Keratinocyte (primary cell): ENCODE results near the gene INTU. TPM values are rescaled to one million over a fixed set of nuclear protein-coding genes. Genes with fewer than 3 reads are reported as not detected.

Experiments used
- DNase-seq: peaks from one replicate; pipeline ENCODE4 v3.0.0-alpha.2; 2011; ENCODE audit warnings: low read depth, missing footprints, low spot score
- FAIRE-seq: peaks from 2 replicates; lab custom pipeline; 2011; peaks lifted over from hg19 to GRCh38; lab: Jason Lieb, UNC
- H2AFZ ChIP-seq: 2 replicates; pipeline ENCODE4 v1.6.0; 2012; ENCODE audit warnings: low read length, control low read depth, inconsistent platforms; ENCODE audit not compliant: control insufficient read depth
- H3K27ac ChIP-seq: 2 replicates; pipeline ENCODE4 v1.5.1; 2011; ENCODE audit warnings: low read length; ENCODE audit not compliant: control insufficient read depth, insufficient read depth
- H3K27me3 ChIP-seq: 3 replicates; pipeline ENCODE4 v1.6.0; 2011; ENCODE audit warnings: low read length; ENCODE audit not compliant: control insufficient read depth, insufficient read depth; ENCODE audit errors: extremely low read depth
- H3K36me3 ChIP-seq, 2 experiments: 2 replicates in 1 of 2; 3 replicates in 1 of 2; pipeline ENCODE4 v1.5.1; 2011; ENCODE audit warnings: low read length in 2 of 2, mild to moderate bottlenecking in 1 of 2; ENCODE audit not compliant: control insufficient read depth in 2 of 2, insufficient read depth in 2 of 2; ENCODE audit errors: extremely low read depth in 1 of 2
- H3K4me1 ChIP-seq: 3 replicates; pipeline ENCODE4 v1.5.1; 2011; ENCODE audit warnings: low read length; ENCODE audit not compliant: control insufficient read depth, insufficient read depth; ENCODE audit errors: extremely low read depth
- H3K4me2 ChIP-seq: 3 replicates; pipeline ENCODE4 v1.6.0; 2011; ENCODE audit warnings: low read depth, low read length; ENCODE audit not compliant: control insufficient read depth, insufficient read depth; ENCODE audit errors: extremely low read depth
- H3K4me3 ChIP-seq, 3 experiments: fragments of 200-600 bp in 1 of 3; sonication (generic) in 1 of 3; 2 replicates in 2 of 3; 3 replicates in 1 of 3; pipeline ENCODE4 v1.5.1; 2011 to 2016; ENCODE audit warnings: low read length in 3 of 3, mild to moderate bottlenecking in 3 of 3, control low read depth in 2 of 3, inconsistent platforms in 1 of 3, low read depth in 1 of 3, mixed read lengths in 1 of 3, mixed run types in 1 of 3, moderate library complexity in 1 of 3; ENCODE audit not compliant: control insufficient read depth in 2 of 3, insufficient read depth in 2 of 3; ENCODE audit errors: extremely low read depth in 1 of 3
- H3K79me2 ChIP-seq: 2 replicates; pipeline ENCODE4 v1.6.0; 2012; ENCODE audit warnings: low read length; ENCODE audit not compliant: control insufficient read depth, insufficient read depth
- H3K9ac ChIP-seq: 3 replicates; pipeline ENCODE4 v1.6.0; 2011; ENCODE audit warnings: low read length; ENCODE audit not compliant: control insufficient read depth, insufficient read depth; ENCODE audit errors: extremely low read depth
- H3K9me1 ChIP-seq: 3 replicates; pipeline ENCODE4 v1.6.0; 2011; ENCODE audit warnings: low read length; ENCODE audit not compliant: control insufficient read depth, insufficient read depth; ENCODE audit errors: extremely low read depth
- H3K9me3 ChIP-seq: 2 replicates; pipeline ENCODE4 v1.5.1; 2012; ENCODE audit warnings: low read depth, low read length; ENCODE audit not compliant: control insufficient read depth
- H4K20me1 ChIP-seq: 3 replicates; pipeline ENCODE4 v1.6.0; 2011; ENCODE audit warnings: low read length; ENCODE audit not compliant: control insufficient read depth, insufficient read depth; ENCODE audit errors: extremely low read depth
- EZH2 ChIP-seq: IDR thresholded peaks from one replicate; pipeline ENCODE4 v1.6.1; 2012; ENCODE audit warnings: inconsistent platforms, mild to moderate bottlenecking, low read length, moderate library complexity
- dilution Hi-C: fragments of 300-500 bp; cut with MboI; formaldehyde crosslinking; loops from one replicate; pipeline ENCODE4 v1.7.0; 2020; ENCODE audit warnings: low sequenced_read_pairs; ENCODE audit not compliant: extremely low pct_ligation_motif_present
- polyA plus RNA-seq, 5 experiments: library from polyadenylated mRNA; depleted of rRNA in 3 of 5; stranded (reverse) in 3 of 5; stranded (forward) in 1 of 5; unstranded in 1 of 5; fragments of >200 nt; gene quantifications; 1 replicate in 1 of 5; 2 replicates in 3 of 5; 3 replicates in 1 of 5; pipeline versions ENCODE4 v1.2.1 to v1.2.3, GENCODE V29; 2011 to 2012; ENCODE audit warnings: missing spikeins in 2 of 5, low read depth in 1 of 5, low replicate concordance in 1 of 5
- TF ChIP-seq, protein P1 (sequence below), 3 experiments: IDR thresholded peaks in 1 of 3; conservative IDR thresholded peaks in 1 of 3; optimal IDR thresholded peaks in 1 of 3; 2 replicates in 2 of 3; 3 replicates in 1 of 3; pipeline versions ENCODE3 to v1.5.1; 2011; ENCODE audit warnings: low read length in 3 of 3, mild to moderate bottlenecking in 3 of 3, moderate library complexity in 2 of 3, control low read depth in 1 of 3, inconsistent platforms in 1 of 3; ENCODE audit not compliant: insufficient read depth in 2 of 3; ENCODE audit errors: extremely low read depth in 1 of 3

The INTU gene
- polyA plus RNA-seq, 1 donor (not counting 4 experiments of a cell fraction or from before 2014, with no cell fraction given) = 5.0 TPM

DNA sequence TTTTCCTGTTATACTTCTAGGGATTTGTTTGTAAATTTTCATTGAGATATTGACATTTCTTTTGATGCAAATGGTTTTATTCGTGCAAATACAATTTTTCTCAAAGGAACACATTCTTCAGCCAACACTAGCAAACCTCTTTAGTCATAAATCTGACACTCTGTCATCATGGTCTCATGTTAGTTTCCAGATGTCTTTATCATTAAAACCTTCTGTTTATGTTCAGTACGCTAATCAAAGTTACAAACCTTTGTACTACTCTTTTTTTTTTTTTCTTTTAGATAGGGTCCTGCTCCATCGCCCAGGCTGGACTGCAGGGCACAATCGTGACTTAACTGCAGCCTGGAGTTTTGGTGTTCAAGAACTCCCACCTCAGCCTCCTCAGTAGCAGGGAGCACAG is 104.5 kb downstream of the INTU start:
- no peak overlapping the region for H3K4me2 ChIP-seq
- H3K9me3 ChIP-seq = peaks cover 4% of the 10 kb centered on the region
- FAIRE-seq = no peak
- no peak overlapping the region for H3K27ac ChIP-seq
- H3K9ac ChIP-seq = no peak overlapping the region
- H3K4me1 ChIP-seq = no peaks in the 10 kb centered on the region
- no peak overlapping the region for H2AFZ ChIP-seq
- dilution Hi-C loops = no loop called here
- no peaks in the 10 kb centered on the region for H4K20me1 ChIP-seq
- no peaks in the 10 kb centered on the region for H3K9me1 ChIP-seq
- no peak for DNase-seq
- no peaks in the 10 kb centered on the region for H3K79me2 ChIP-seq
- H3K36me3 ChIP-seq = no peaks in the 10 kb centered on the region
- no peak overlapping the region for H3K4me3 ChIP-seq
- no peak for TF ChIP-seq EZH2
- TF ChIP-seq, protein P1, sequence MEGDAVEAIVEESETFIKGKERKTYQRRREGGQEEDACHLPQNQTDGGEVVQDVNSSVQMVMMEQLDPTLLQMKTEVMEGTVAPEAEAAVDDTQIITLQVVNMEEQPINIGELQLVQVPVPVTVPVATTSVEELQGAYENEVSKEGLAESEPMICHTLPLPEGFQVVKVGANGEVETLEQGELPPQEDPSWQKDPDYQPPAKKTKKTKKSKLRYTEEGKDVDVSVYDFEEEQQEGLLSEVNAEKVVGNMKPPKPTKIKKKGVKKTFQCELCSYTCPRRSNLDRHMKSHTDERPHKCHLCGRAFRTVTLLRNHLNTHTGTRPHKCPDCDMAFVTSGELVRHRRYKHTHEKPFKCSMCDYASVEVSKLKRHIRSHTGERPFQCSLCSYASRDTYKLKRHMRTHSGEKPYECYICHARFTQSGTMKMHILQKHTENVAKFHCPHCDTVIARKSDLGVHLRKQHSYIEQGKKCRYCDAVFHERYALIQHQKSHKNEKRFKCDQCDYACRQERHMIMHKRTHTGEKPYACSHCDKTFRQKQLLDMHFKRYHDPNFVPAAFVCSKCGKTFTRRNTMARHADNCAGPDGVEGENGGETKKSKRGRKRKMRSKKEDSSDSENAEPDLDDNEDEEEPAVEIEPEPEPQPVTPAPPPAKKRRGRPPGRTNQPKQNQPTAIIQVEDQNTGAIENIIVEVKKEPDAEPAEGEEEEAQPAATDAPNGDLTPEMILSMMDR (optimal IDR thresholded peaks at IDR 0.05 in 1 of 3, IDR thresholded peaks at IDR 0.05 in 1 of 3, conservative IDR thresholded peaks at IDR 0.05 in 1 of 3; ENCODE audit: extremely low read depth in 1 of 3, insufficient read depth in 2 of 3, low read length in 3 of 3) = no peak
- no peaks in the 10 kb centered on the region for H3K27me3 ChIP-seq

DNA sequence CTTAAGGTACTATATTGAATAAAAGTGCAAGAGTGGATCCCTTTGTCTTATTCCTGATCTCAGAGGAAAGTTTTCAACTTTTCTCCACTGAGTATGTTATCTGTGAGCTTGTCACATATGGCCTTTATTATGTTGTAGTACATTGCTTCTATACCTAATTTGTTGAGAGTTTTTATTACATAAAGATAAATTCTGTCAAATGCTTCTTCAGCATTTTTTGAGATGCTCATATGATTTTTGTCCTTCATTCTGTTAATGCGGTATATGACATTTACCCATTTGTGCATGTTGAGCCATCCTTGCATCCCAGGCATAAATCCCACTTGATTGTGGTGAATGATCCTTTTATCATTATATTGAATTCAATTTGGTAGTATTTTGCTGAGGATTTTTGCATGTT is 108.5 kb downstream of the INTU start:
- Histone ChIP-seq H3K27ac (no peak overlapping the region), H2AFZ (no peak overlapping the region), H3K4me2 (no peak overlapping the region), H3K9ac (no peak overlapping the region), H3K4me3 (no peak overlapping the region), H3K4me1 (no peaks in the 10 kb centered on the region), H4K20me1 (no peaks in the 10 kb centered on the region), H3K79me2 (no peaks in the 10 kb centered on the region), H3K27me3 (no peaks in the 10 kb centered on the region), H3K9me3 (peaks cover 4% of the 10 kb centered on the region), H3K9me1 (no peaks in the 10 kb centered on the region), H3K36me3 (no peaks in the 10 kb centered on the region)
- no peak for FAIRE-seq
- no peak for TF ChIP-seq EZH2
- TF ChIP-seq, protein P1 (optimal IDR thresholded peaks at IDR 0.05 in 1 of 3, IDR thresholded peaks at IDR 0.05 in 1 of 3, conservative IDR thresholded peaks at IDR 0.05 in 1 of 3; ENCODE audit: extremely low read depth in 1 of 3, insufficient read depth in 2 of 3, low read length in 3 of 3) = no peak
- dilution Hi-C loops = no loop called here
- no peak for DNase-seq
